Activated naive CD8-positive, alpha-beta T cell treated with anti-CD3 and anti-CD28 coated beads, Interleukin-2, amount 50 U/mL, for 24 hours (primary cell): ENCODE measurements around the gene CATSPER4.

ENCODE experiments used
- ATAC-seq: fragments of 150-1000 bp; cut with Tn5 transposase; one replicate; pipeline ENCODE4 v1.10.0; 2021
- DNase-seq: peaks from one replicate; pipeline ENCODE4 v3.0.0; 2021
- H3K27ac Mint-ChIP-seq: one replicate; pipeline ENCODE4 v1.8.0; 2021; ENCODE audit warnings: mild to moderate bottlenecking, mixed read lengths
- H3K27me3 Mint-ChIP-seq: one replicate; pipeline ENCODE4 v1.8.0; 2021; ENCODE audit warnings: mixed read lengths
- H3K36me3 Mint-ChIP-seq: one replicate; pipeline ENCODE4 v1.8.0; 2021; ENCODE audit warnings: low read depth, mixed read lengths
- H3K4me1 Mint-ChIP-seq: one replicate; pipeline ENCODE4 v1.8.0; 2021; ENCODE audit warnings: mixed read lengths
- H3K4me3 Mint-ChIP-seq: one replicate; pipeline ENCODE4 v1.8.0; 2021; ENCODE audit warnings: mild to moderate bottlenecking, moderate library complexity, mixed read lengths
- H3K9me3 Mint-ChIP-seq: one replicate; pipeline ENCODE4 v1.8.0; 2021; ENCODE audit warnings: mixed read lengths

Gene CATSPER4

DNA sequence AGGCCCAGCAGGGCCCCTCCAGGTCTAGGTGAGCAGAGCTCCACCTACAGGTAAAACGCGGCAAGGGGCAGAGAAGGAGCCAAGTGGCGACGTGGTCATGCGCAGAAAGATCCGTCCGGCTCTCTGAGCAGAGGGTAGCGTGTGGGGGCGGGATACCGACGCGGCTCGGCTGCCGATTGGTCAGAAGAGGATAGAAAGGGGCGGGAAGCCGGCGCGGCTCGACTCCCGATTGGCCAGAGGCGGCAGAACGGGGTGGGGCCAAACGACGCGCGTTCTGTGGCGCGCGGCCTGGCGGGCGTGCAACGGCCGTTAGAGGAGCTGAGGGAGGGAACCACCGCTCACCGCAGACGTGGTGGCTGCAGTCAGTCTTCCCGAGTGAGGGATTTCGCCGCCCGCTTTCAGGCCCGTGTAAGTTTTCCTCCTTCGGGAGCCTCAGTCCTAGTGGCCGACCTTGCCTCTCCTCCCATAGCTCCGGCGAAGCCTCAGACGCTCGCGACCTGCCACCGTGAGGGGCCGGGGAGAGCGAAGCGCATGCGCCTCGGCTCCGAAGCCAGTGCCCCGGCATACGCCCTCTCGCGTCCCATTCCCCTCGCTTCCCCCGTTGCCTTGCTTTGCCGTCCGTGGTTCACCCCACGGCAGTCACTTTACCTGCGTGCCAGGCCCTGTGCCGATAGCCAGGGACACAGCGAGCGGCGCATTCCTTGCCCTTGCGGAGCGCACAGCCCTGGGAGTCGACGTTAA is 43.7 kb downstream of the CATSPER4 start, which contains the start of gene CEP85:
Gene CEP85 (plus strand): TSS at position 298 of the 741 bp plus-strand sequence. CDS start 5,584 bp downstream, outside the sequence.
- Mint-ChIP-seq H3K9me3 (no peaks in the 10 kb centered on the region), H3K4me1 (peaks cover 36% of the 10 kb centered on the region), H3K4me3 (peak within 1 kb of the TSS; percentile 99), H3K27ac (peak within 1 kb of the TSS; percentile 95), H3K36me3 (peaks cover 26% of the 10 kb centered on the region), H3K27me3 (peaks cover 2% of the 10 kb centered on the region)
- ATAC-seq (peak; percentile 94), DNase-seq (peak; percentile 99)

DNA sequence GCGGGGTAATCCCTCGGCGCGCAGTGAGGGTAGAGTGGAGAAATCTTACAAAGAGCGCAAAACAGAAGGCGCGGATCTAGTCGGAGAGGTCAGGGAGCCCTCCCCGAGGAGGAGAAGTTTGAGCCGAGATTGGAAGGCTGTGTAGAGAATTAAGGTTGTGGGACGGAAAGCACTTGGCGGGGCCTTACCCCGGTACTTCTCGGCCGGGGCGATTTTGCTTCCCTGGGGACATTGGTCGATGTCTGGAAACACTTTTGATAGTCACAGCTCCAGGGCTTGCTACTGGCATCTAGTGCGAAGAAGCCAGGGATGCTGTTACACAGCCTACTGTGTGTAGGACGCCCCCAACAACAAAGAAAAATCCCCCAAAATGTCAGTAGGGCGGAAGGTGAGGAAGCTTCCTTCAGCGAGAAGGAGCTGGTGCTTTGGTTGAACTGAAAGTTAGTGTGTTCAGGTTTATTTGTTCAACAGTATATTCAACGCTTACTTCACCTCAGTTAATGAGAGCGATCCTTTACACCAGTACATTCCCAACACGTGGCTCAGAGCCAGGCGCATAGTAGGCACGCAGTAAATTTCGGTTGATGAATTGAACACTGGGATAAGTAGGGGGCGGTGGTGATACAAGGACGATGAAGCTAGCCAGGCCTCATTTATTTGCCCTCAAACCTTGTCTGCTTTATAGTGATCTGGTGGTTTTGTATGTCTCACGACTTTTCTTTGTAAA is 44.4 kb downstream of the CATSPER4 start:
- H3K27ac Mint-ChIP-seq, result peak overlapping the region; percentile 95
- peaks cover 2% of the 10 kb centered on the region for H3K27me3 Mint-ChIP-seq
- H3K36me3 Mint-ChIP-seq, result peaks cover 30% of the 10 kb centered on the region
- H3K9me3 Mint-ChIP-seq, result no peaks in the 10 kb centered on the region
- peak overlapping the region; percentile 99 for H3K4me3 Mint-ChIP-seq
- ATAC-seq (no peak), DNase-seq (peak; percentile 31)
- H3K4me1 Mint-ChIP-seq, result peaks cover 36% of the 10 kb centered on the region

DNA sequence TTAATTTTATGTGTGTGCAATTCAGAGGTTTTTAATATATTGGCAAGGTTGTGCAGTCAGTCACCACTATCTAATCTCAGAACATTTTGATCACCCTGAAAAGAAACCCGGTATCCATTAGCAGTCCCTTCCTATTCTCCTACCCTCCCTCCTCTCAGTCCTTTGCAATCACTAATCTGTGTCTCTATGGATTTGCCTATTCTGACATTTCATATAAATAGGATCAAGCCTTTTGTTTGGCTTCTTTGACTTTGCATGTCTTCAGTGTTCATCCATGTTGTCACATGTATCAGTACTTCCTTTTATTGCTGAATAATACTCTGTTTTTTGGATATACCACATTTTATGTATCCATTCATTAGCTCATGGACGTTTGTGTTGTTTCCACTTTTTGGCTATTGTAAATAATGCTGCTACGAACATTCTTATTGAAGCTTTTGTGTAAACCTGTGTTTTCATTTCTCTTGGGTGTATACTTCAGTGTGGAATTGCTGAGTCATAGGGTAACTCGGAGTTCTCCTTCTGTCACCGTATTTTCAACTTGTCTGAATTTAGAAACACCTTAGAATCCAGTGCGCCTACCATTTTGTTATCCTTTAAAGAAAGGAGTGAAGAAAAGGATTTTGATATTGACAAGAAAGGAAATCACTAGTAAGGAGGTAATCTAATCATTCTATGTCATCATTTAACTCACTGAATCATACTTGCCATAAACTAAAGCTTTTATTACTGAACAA is 47.0 kb downstream of the CATSPER4 start:
- DNase-seq (no peak), ATAC-seq (no peak)
- Mint-ChIP-seq H3K27me3 (peaks cover 2% of the 10 kb centered on the region), H3K4me3 (peak overlapping the region; percentile 3), H3K9me3 (no peaks in the 10 kb centered on the region), H3K36me3 (peaks cover 40% of the 10 kb centered on the region), H3K4me1 (peaks cover 36% of the 10 kb centered on the region), H3K27ac (no peak overlapping the region)

DNA sequence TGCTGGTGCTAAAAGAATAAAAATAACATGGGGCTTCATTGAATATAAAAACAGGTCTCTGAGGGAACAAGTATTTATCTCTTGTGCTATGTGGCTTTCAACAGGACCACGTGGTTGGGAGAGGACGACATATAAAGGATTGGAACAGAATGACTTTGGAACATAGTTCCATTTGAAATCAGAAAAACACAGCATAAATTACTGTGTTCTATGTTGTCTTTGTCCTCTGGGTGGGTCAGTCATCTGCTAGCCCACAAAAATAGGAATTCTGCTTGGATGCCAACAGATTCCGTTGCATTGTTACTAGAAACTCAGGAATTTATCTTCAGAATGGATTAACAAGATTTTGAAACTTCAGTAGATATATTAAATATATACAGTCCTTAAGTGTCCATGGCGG is 49.5 kb downstream of the CATSPER4 start:
- no peak for DNase-seq
- H3K27ac Mint-ChIP-seq, result no peak overlapping the region

More for the DNA sequence above, 49.5 kb downstream of the CATSPER4 start:
- ATAC-seq, result no peak
- H3K36me3 Mint-ChIP-seq, result peaks cover 55% of the 10 kb centered on the region
- H3K9me3 Mint-ChIP-seq, result no peaks in the 10 kb centered on the region
- H3K27me3 Mint-ChIP-seq, result no peaks in the 10 kb centered on the region
- no peak overlapping the region for H3K4me3 Mint-ChIP-seq
- peaks cover 29% of the 10 kb centered on the region for H3K4me1 Mint-ChIP-seq
